Measurements from ENCODE around the gene FKBP8.

- TF ChIP-seq FOXM1 (IDR thresholded peaks at IDR 0.05; ENCODE audit: borderline replicate concordance, low read depth) (no peak), YY1 (IDR thresholded peaks at IDR 0.05; ENCODE audit: low read depth) (no peak), EP300 (IDR thresholded peaks at IDR 0.05; ENCODE audit: borderline replicate concordance) (no peak), CREB1 (IDR thresholded peaks at IDR 0.05; ENCODE audit: low read depth) (peak; percentile 64; the same call in 1 of the 2 replicates), EGR1 (IDR thresholded peaks at IDR 0.05) (no peak), ZBTB7A (IDR thresholded peaks at IDR 0.05; ENCODE audit: low read depth) (no peak), MAX (IDR thresholded peaks at IDR 0.05) (peak; percentile 20), CEBPB (IDR thresholded peaks at IDR 0.05) (no peak)
- TF ChIP-seq, protein P1, sequence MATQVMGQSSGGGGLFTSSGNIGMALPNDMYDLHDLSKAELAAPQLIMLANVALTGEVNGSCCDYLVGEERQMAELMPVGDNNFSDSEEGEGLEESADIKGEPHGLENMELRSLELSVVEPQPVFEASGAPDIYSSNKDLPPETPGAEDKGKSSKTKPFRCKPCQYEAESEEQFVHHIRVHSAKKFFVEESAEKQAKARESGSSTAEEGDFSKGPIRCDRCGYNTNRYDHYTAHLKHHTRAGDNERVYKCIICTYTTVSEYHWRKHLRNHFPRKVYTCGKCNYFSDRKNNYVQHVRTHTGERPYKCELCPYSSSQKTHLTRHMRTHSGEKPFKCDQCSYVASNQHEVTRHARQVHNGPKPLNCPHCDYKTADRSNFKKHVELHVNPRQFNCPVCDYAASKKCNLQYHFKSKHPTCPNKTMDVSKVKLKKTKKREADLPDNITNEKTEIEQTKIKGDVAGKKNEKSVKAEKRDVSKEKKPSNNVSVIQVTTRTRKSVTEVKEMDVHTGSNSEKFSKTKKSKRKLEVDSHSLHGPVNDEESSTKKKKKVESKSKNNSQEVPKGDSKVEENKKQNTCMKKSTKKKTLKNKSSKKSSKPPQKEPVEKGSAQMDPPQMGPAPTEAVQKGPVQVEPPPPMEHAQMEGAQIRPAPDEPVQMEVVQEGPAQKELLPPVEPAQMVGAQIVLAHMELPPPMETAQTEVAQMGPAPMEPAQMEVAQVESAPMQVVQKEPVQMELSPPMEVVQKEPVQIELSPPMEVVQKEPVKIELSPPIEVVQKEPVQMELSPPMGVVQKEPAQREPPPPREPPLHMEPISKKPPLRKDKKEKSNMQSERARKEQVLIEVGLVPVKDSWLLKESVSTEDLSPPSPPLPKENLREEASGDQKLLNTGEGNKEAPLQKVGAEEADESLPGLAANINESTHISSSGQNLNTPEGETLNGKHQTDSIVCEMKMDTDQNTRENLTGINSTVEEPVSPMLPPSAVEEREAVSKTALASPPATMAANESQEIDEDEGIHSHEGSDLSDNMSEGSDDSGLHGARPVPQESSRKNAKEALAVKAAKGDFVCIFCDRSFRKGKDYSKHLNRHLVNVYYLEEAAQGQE (IDR thresholded peaks at IDR 0.05; ENCODE audit: low read depth) = no peak
These were observed 21.1 kb downstream of the FKBP8 start for GRCh38 chr19:18522124-18522861.

All from Ishikawa (cell line).